Neural cell (in vitro differentiated cells): Measurements from ENCODE around the gene FHIT. TPM values are rescaled to one million over a fixed set of nuclear protein-coding genes. Genes with fewer than 3 reads are reported as not detected.
A peak's percentile ranks its signal among the peaks of the same experiment; 100 is the strongest.

Source experiments
- H2AFZ ChIP-seq: fragments of 200-600, 300-800 bp; sonication (generic), shearing (Covaris generic); 2 replicates; pipeline ENCODE4 v1.6.0; 2014; ENCODE audit warnings: low read depth, mild to moderate bottlenecking, antibody characterized with exemption, low read length, moderate library complexity
- H3F3A ChIP-seq: fragments of 200-600 bp; shearing (Covaris generic); 2 replicates; pipeline ENCODE4 v1.6.1; 2016; ENCODE audit warnings: mild to moderate bottlenecking, moderate library complexity, mixed read lengths, antibody characterized with exemption, low read length; ENCODE audit not compliant: insufficient read depth, poor library complexity, severe bottlenecking
- H3K27ac ChIP-seq: fragments of 200-600, 300-800 bp; sonication (generic), shearing (Covaris generic); 2 replicates; pipeline ENCODE4 v1.5.1; 2014; ENCODE audit warnings: mild to moderate bottlenecking, low read length, moderate library complexity
- H3K27me3 ChIP-seq: fragments of 300-800, 200-600 bp; sonication (generic), shearing (Covaris generic); 2 replicates; pipeline ENCODE4 v1.6.0; 2014; ENCODE audit warnings: mild to moderate bottlenecking, low read depth, low read length, moderate library complexity; ENCODE audit not compliant: insufficient read depth
- H3K36me3 ChIP-seq: fragments of 300-800, 200-600 bp; sonication (generic), shearing (Covaris generic); 2 replicates; pipeline ENCODE4 v1.5.1; 2014; ENCODE audit warnings: mild to moderate bottlenecking, antibody characterized with exemption, low read length, moderate library complexity; ENCODE audit not compliant: insufficient read depth
- H3K4me2 ChIP-seq: fragments of 300-800, 200-600 bp; sonication (generic), shearing (Covaris generic); 2 replicates; pipeline ENCODE4 v1.6.0; 2014; ENCODE audit warnings: mild to moderate bottlenecking, low read length
- H3K4me3 ChIP-seq: fragments of 300-800, 200-600 bp; sonication (generic), shearing (Covaris generic); 2 replicates; pipeline ENCODE4 v1.5.1; 2014; ENCODE audit warnings: mild to moderate bottlenecking, low read length, moderate library complexity
- H3K79me2 ChIP-seq: fragments of 200-600 bp; shearing (Covaris generic); replicated peaks from 2 replicates; pipeline ENCODE4 v1.6.0; 2014; ENCODE audit warnings: mild to moderate bottlenecking, low read length, moderate library complexity; ENCODE audit not compliant: insufficient read depth
- H3K9ac ChIP-seq: fragments of 300-800, 200-600 bp; sonication (generic), shearing (Covaris generic); 2 replicates; pipeline ENCODE4 v1.6.1; 2016; ENCODE audit warnings: mild to moderate bottlenecking, low read length, mixed read lengths
- H3K9me2 ChIP-seq: fragments of 200-600 bp; shearing (Covaris generic); 2 replicates; pipeline ENCODE4 v1.6.1; 2016; ENCODE audit warnings: mild to moderate bottlenecking, low read length, mixed read lengths; ENCODE audit not compliant: insufficient read depth
- H3K9me3 ChIP-seq: fragments of 200-600, 300-800 bp; sonication (generic), shearing (Covaris generic); 2 replicates; pipeline ENCODE4 v1.6.1; 2016; ENCODE audit warnings: mild to moderate bottlenecking, mixed run types, low read length, moderate library complexity, mixed read lengths
- H4K20me1 ChIP-seq: fragments of 200-600 bp; shearing (Covaris generic); 2 replicates; pipeline ENCODE4 v1.6.1; 2016; ENCODE audit warnings: mild to moderate bottlenecking, mixed run types; ENCODE audit not compliant: insufficient read depth
- EP300 ChIP-seq: fragments of 450-650 bp; conservative IDR thresholded peaks from 2 replicates; pipeline ENCODE4 v1.6.1; 2014; ENCODE audit warnings: antibody characterized with exemption, mild to moderate bottlenecking, moderate library complexity; ENCODE audit not compliant: poor library complexity, severe bottlenecking
- EZH2 ChIP-seq: fragments of 200-600, 300-800 bp; shearing (Covaris generic), sonication (generic); IDR thresholded peaks from 2 replicates; pipeline ENCODE4 v1.6.1; 2014; ENCODE audit warnings: antibody characterized with exemption, low read length, borderline replicate concordance, mild to moderate bottlenecking; ENCODE audit not compliant: insufficient read depth, poor library complexity, severe bottlenecking
- MXI1 ChIP-seq: fragments of 450-650 bp; conservative IDR thresholded peaks from 2 replicates; pipeline ENCODE4 v1.6.1; 2014; ENCODE audit warnings: antibody characterized with exemption, mild to moderate bottlenecking; ENCODE audit not compliant: poor library complexity, severe bottlenecking
- POLR2AphosphoS5 ChIP-seq: IDR thresholded peaks from 2 replicates; pipeline ENCODE4 v1.6.1; 2012
- RAD21 ChIP-seq: fragments of 450-650 bp; conservative IDR thresholded peaks from 2 replicates; pipeline ENCODE4 v1.6.1; 2014; ENCODE audit warnings: antibody characterized with exemption, mild to moderate bottlenecking, moderate library complexity
- SMC3 ChIP-seq: fragments of 450-650 bp; conservative IDR thresholded peaks from 2 replicates; pipeline ENCODE4 v1.6.1; 2014; ENCODE audit warnings: antibody characterized with exemption, mild to moderate bottlenecking, moderate library complexity; ENCODE audit not compliant: poor library complexity
- TAF1 ChIP-seq: IDR thresholded peaks from 2 replicates; pipeline ENCODE4 v1.6.1; 2012; ENCODE audit warnings: low read depth
- polyA plus RNA-seq: library from polyadenylated mRNA; depleted of rRNA; stranded (reverse); fragments of >200 nt; gene quantifications from 2 replicates; pipeline ENCODE4 v1.2.3, GENCODE V29; 2014
- TF ChIP-seq, protein P1 (sequence below): fragments of 450-650 bp; IDR thresholded peaks from 2 replicates; pipeline ENCODE4 v1.5.1; 2014; ENCODE audit warnings: antibody characterized with exemption, mild to moderate bottlenecking, moderate library complexity; ENCODE audit not compliant: poor library complexity, severe bottlenecking
- TF ChIP-seq, protein P2 (sequence below): IDR thresholded peaks from 2 replicates; pipeline ENCODE4 v1.6.1; 2012; ENCODE audit warnings: borderline replicate concordance

The FHIT gene
- polyA plus RNA-seq, 1 donor from 2014 or later, result not detected

- H3K36me3 ChIP-seq, result no peaks in the 10 kb centered on the region
- no peaks in the 10 kb centered on the region for H3K79me2 ChIP-seq
- H3K4me2 ChIP-seq, result no peak overlapping the region
- no peaks in the 10 kb centered on the region for H4K20me1 ChIP-seq
- no peaks in the 10 kb centered on the region for H3K9me2 ChIP-seq
- no peaks in the 10 kb centered on the region for H3K9me3 ChIP-seq
- no peak overlapping the region for H3K9ac ChIP-seq
- H3K4me3 ChIP-seq, result no peak overlapping the region
- no peak overlapping the region for H2AFZ ChIP-seq
- no peaks in the 10 kb centered on the region for H3K27me3 ChIP-seq
- no peak for TF ChIP-seq EZH2
- no peak for TF ChIP-seq MXI1
- TF ChIP-seq, protein P1, sequence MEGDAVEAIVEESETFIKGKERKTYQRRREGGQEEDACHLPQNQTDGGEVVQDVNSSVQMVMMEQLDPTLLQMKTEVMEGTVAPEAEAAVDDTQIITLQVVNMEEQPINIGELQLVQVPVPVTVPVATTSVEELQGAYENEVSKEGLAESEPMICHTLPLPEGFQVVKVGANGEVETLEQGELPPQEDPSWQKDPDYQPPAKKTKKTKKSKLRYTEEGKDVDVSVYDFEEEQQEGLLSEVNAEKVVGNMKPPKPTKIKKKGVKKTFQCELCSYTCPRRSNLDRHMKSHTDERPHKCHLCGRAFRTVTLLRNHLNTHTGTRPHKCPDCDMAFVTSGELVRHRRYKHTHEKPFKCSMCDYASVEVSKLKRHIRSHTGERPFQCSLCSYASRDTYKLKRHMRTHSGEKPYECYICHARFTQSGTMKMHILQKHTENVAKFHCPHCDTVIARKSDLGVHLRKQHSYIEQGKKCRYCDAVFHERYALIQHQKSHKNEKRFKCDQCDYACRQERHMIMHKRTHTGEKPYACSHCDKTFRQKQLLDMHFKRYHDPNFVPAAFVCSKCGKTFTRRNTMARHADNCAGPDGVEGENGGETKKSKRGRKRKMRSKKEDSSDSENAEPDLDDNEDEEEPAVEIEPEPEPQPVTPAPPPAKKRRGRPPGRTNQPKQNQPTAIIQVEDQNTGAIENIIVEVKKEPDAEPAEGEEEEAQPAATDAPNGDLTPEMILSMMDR, result no peak
- no peak for TF ChIP-seq TAF1
- TF ChIP-seq EP300, result no peak
- no peak for TF ChIP-seq SMC3
- no peak for TF ChIP-seq RAD21
- TF ChIP-seq POLR2AphosphoS5, result no peak
- TF ChIP-seq, protein P2, sequence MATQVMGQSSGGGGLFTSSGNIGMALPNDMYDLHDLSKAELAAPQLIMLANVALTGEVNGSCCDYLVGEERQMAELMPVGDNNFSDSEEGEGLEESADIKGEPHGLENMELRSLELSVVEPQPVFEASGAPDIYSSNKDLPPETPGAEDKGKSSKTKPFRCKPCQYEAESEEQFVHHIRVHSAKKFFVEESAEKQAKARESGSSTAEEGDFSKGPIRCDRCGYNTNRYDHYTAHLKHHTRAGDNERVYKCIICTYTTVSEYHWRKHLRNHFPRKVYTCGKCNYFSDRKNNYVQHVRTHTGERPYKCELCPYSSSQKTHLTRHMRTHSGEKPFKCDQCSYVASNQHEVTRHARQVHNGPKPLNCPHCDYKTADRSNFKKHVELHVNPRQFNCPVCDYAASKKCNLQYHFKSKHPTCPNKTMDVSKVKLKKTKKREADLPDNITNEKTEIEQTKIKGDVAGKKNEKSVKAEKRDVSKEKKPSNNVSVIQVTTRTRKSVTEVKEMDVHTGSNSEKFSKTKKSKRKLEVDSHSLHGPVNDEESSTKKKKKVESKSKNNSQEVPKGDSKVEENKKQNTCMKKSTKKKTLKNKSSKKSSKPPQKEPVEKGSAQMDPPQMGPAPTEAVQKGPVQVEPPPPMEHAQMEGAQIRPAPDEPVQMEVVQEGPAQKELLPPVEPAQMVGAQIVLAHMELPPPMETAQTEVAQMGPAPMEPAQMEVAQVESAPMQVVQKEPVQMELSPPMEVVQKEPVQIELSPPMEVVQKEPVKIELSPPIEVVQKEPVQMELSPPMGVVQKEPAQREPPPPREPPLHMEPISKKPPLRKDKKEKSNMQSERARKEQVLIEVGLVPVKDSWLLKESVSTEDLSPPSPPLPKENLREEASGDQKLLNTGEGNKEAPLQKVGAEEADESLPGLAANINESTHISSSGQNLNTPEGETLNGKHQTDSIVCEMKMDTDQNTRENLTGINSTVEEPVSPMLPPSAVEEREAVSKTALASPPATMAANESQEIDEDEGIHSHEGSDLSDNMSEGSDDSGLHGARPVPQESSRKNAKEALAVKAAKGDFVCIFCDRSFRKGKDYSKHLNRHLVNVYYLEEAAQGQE, result no peak
- H3F3A ChIP-seq, result no peaks in the 10 kb centered on the region
- H3K27ac ChIP-seq, result no peak overlapping the region
Observed at GRCh38 chr3:60147249-60147950, 1103.9 kb downstream of the FHIT start.

- Histone ChIP-seq H3K27ac (no peak overlapping the region), H3K79me2 (no peaks in the 10 kb centered on the region), H3K4me2 (no peak overlapping the region), H4K20me1 (no peaks in the 10 kb centered on the region), H2AFZ (no peak overlapping the region), H3K4me3 (no peak overlapping the region), H3K9me2 (no peaks in the 10 kb centered on the region), H3K27me3 (no peaks in the 10 kb centered on the region), H3K9me3 (no peaks in the 10 kb centered on the region), H3K9ac (no peak overlapping the region), H3F3A (no peaks in the 10 kb centered on the region), H3K36me3 (no peaks in the 10 kb centered on the region)
- TF ChIP-seq, protein P2, result peak; percentile 33
- TF ChIP-seq, protein P1, result no peak
Observed at GRCh38 chr3:60146121-60146520, 1105.1 kb downstream of the FHIT start.
